H1 (cell line): ENCODE data around the gene RBM24. TPM values are rescaled to one million over a fixed set of nuclear protein-coding genes. Genes with fewer than 3 reads are reported as not detected.

Experiments used
- CTCF ChIA-PET: fragments of 300-600 bp; sonication (Branson Sonifier 250); formaldehyde crosslinking; loops from one replicate; lab custom pipeline; 2021; ENCODE audit not compliant: partially characterized antibody; lab: Charles Lee
- POLR2A ChIA-PET: fragments of 300-600 bp; sonication (Branson Sonifier 250); formaldehyde crosslinking; loops from one replicate; lab custom pipeline; 2021; ENCODE audit warnings: inconsistent platforms; ENCODE audit not compliant: partially characterized antibody; lab: Charles Lee
- DNase-seq, 2 experiments: peaks; one replicate each; pipeline versions ENCODE4 v3.0.0 to v3.0.0-alpha.2; 2010 to 2022; ENCODE audit warnings: low spot score in 2 of 2, low read depth in 1 of 2, mixed read lengths in 1 of 2
- FAIRE-seq: peaks from 2 replicates; lab custom pipeline; 2011; peaks lifted over from hg19 to GRCh38; lab: Jason Lieb, UNC
- H2AFZ ChIP-seq: 2 replicates; pipeline ENCODE4 v1.8.1; 2012; ENCODE audit warnings: low read length, inconsistent platforms
- H2AK5ac ChIP-seq: 2 replicates; pipeline ENCODE4 v1.6.1; 2013; ENCODE audit warnings: low read depth, low read length
- H2BK120ac ChIP-seq: replicated peaks from 2 replicates; pipeline ENCODE3; 2013; ENCODE audit warnings: low read depth, low read length, inconsistent platforms
- H2BK12ac ChIP-seq: 2 replicates; pipeline ENCODE4 v1.6.1; 2013; ENCODE audit warnings: low read depth, low read length
- H2BK15ac ChIP-seq: 2 replicates; pipeline ENCODE4 v1.6.1; 2013; ENCODE audit warnings: low read length
- H2BK20ac ChIP-seq: 2 replicates; pipeline ENCODE4 v1.6.1; 2013; ENCODE audit warnings: low read length
- H2BK5ac ChIP-seq: 2 replicates; pipeline ENCODE4 v1.6.1; 2013; ENCODE audit warnings: low read depth, low read length
- H3K14ac ChIP-seq: 2 replicates; pipeline ENCODE4 v1.6.1; 2013; ENCODE audit warnings: inconsistent platforms; ENCODE audit not compliant: insufficient read length
- H3K18ac ChIP-seq: 2 replicates; pipeline ENCODE4 v1.6.1; 2013; ENCODE audit warnings: low read length; ENCODE audit errors: extremely low read depth
- H3K23ac ChIP-seq: 2 replicates; pipeline ENCODE4 v1.6.1; 2013; ENCODE audit warnings: inconsistent platforms; ENCODE audit not compliant: insufficient read length
- H3K23me2 ChIP-seq: 2 replicates; pipeline ENCODE4 v1.6.1; 2013; ENCODE audit warnings: low read depth, low read length
- H3K27ac ChIP-seq: 2 replicates; pipeline ENCODE4 v1.6.1; 2011; ENCODE audit warnings: low read depth, low read length, inconsistent platforms
- H3K27me3 ChIP-seq, 4 experiments: replicated peaks in 1 of 4; 1 replicate in 1 of 4; 2 replicates in 3 of 4; pipeline versions ENCODE4 v1.6.1 to v1.8.1; 2011 to 2013; ENCODE audit warnings: low read length in 3 of 4, mild to moderate bottlenecking in 3 of 4, inconsistent platforms in 2 of 4, mixed read lengths in 2 of 4, moderate library complexity in 1 of 4; ENCODE audit not compliant: control insufficient read depth in 3 of 4, insufficient read depth in 3 of 4; ENCODE audit errors: extremely low read depth in 1 of 4
- H3K36me3 ChIP-seq, 4 experiments: 2 replicates each; pipeline versions ENCODE4 v1.6.1 to v1.8.1; 2011 to 2013; ENCODE audit warnings: mild to moderate bottlenecking in 4 of 4, low read length in 3 of 4, moderate library complexity in 2 of 4, control low read depth in 1 of 4, inconsistent platforms in 1 of 4; ENCODE audit not compliant: insufficient read depth in 4 of 4, control insufficient read depth in 2 of 4
- H3K4ac ChIP-seq: replicated peaks from 2 replicates; pipeline ENCODE3; 2013; ENCODE audit warnings: low read length, low read depth, mixed read lengths, inconsistent platforms; ENCODE audit not compliant: insufficient read length
- H3K4me1 ChIP-seq, 4 experiments: replicated peaks in 1 of 4; 1 replicate in 1 of 4; 2 replicates in 3 of 4; pipeline versions ENCODE4 v1.6.1 to v1.8.1; 2011 to 2013; ENCODE audit warnings: low read length in 3 of 4, inconsistent platforms in 2 of 4, mixed read lengths in 1 of 4; ENCODE audit not compliant: insufficient read depth in 4 of 4, control insufficient read depth in 3 of 4
- H3K4me2 ChIP-seq, 2 experiments: 2 replicates each; pipeline versions ENCODE4 v1.6.1 to v1.8.1; 2011 to 2013; ENCODE audit warnings: low read depth in 2 of 2, low read length in 2 of 2, control low read depth in 1 of 2, inconsistent platforms in 1 of 2, mild to moderate bottlenecking in 1 of 2; ENCODE audit not compliant: insufficient read depth in 1 of 2
- H3K4me3 ChIP-seq, 4 experiments: fragments of 200-600, 300-600 bp in 1 of 4; sonication (generic), shearing (Covaris generic), sonication (Bioruptor Twin) in 1 of 4; 2 replicates each; pipeline versions ENCODE4 v1.5.1 to v1.8.1; 2011 to 2016; ENCODE audit warnings: low read length in 4 of 4, low read depth in 3 of 4, control low read depth in 2 of 4, inconsistent platforms in 2 of 4, mild to moderate bottlenecking in 2 of 4, mixed read lengths in 1 of 4, moderate library complexity in 1 of 4; ENCODE audit not compliant: insufficient read depth in 2 of 4; ENCODE audit errors: extremely low read depth in 1 of 4
- H3K56ac ChIP-seq: replicated peaks from 2 replicates; pipeline ENCODE3; 2013; ENCODE audit warnings: low read depth, mild to moderate bottlenecking, mixed read lengths, low read length, inconsistent platforms; ENCODE audit not compliant: insufficient read length
- H3K79me1 ChIP-seq: 2 replicates; pipeline ENCODE4 v1.6.1; 2013; ENCODE audit warnings: low read depth, low read length, control low read depth
- H3K79me2 ChIP-seq, 2 experiments: 2 replicates each; pipeline versions ENCODE4 v1.6.1 to v1.8.1; 2012 to 2013; ENCODE audit warnings: low read length in 2 of 2, mild to moderate bottlenecking in 2 of 2, inconsistent platforms in 1 of 2; ENCODE audit not compliant: insufficient read depth in 2 of 2, control insufficient read depth in 1 of 2
- H3K9ac ChIP-seq, 4 experiments: replicated peaks in 1 of 4; 1 replicate in 1 of 4; 2 replicates in 3 of 4; pipeline versions ENCODE4 v1.6.1 to v1.8.1; 2011 to 2013; ENCODE audit warnings: low read depth in 3 of 4, low read length in 3 of 4, control low read depth in 2 of 4, mild to moderate bottlenecking in 2 of 4, moderate library complexity in 2 of 4, inconsistent platforms in 1 of 4; ENCODE audit errors: extremely low read depth in 1 of 4
- H3K9me3 ChIP-seq, 2 experiments: 2 replicates each; pipeline versions ENCODE4 v1.6.1 to v1.8.1; 2012 to 2013; ENCODE audit warnings: mild to moderate bottlenecking in 2 of 2, moderate library complexity in 2 of 2, control low read depth in 1 of 2, inconsistent platforms in 1 of 2, low read depth in 1 of 2, low read length in 1 of 2, mixed read lengths in 1 of 2; ENCODE audit not compliant: insufficient read depth in 2 of 2
- H4K20me1 ChIP-seq, 2 experiments: replicated peaks in 1 of 2; 2 replicates each; pipeline versions ENCODE3 to v1.8.1; 2011 to 2013; ENCODE audit warnings: inconsistent platforms in 2 of 2, low read length in 2 of 2, mild to moderate bottlenecking in 1 of 2; ENCODE audit not compliant: insufficient read depth in 2 of 2, control insufficient read depth in 1 of 2
- H4K5ac ChIP-seq: 2 replicates; pipeline ENCODE4 v1.6.1; 2013; ENCODE audit warnings: low read length, low read depth, mixed read lengths, inconsistent platforms; ENCODE audit not compliant: insufficient read length
- H4K8ac ChIP-seq: 2 replicates; pipeline ENCODE4 v1.8.0; 2013; ENCODE audit warnings: mild to moderate bottlenecking, moderate library complexity, low read length, inconsistent platforms; ENCODE audit not compliant: insufficient read depth; ENCODE audit errors: extremely low read depth
- H4K91ac ChIP-seq: replicated peaks from 2 replicates; pipeline ENCODE3; 2013; ENCODE audit warnings: low read length, mixed read lengths, inconsistent platforms; ENCODE audit not compliant: insufficient read length
- ASH2L ChIP-seq: fragments of 200-600, 300-600 bp; sonication (generic); IDR thresholded peaks from one replicate; pipeline ENCODE4 v1.7.1; 2017; ENCODE audit warnings: low read length
- MAFK ChIP-seq: IDR thresholded peaks from 2 replicates; pipeline ENCODE4 v1.6.1; 2012; ENCODE audit warnings: low read depth, mild to moderate bottlenecking, improper control_type of control experiment, low read length
- RBBP5 ChIP-seq: IDR thresholded peaks from 2 replicates; pipeline ENCODE4 v1.7.1; 2012; ENCODE audit warnings: low read depth, mild to moderate bottlenecking, inconsistent platforms, low read length, moderate library complexity, borderline replicate concordance
- WGBS, 2 experiments: shearing (Covaris generic) in 1 of 2; methylation state at CpG; one replicate each; pipeline versions ENCODE4 v1.1.6 to v1.1.7; 2013 to 2015; ENCODE audit warnings: low lambda C conversion rate in 2 of 2, mixed read lengths in 2 of 2, inconsistent platforms in 1 of 2, low coverage in 1 of 2, missing lambda C conversion rate in 1 of 2; ENCODE audit not compliant: insufficient replicate concordance in 2 of 2, insufficient coverage in 1 of 2, insufficient read length in 1 of 2; ENCODE audit errors: extremely low coverage in 1 of 2, missing lambda C conversion rate in 1 of 2; 5-methylcytosine and 5-hydroxymethylcytosine counted together
- polyA plus RNA-seq, 7 experiments: library from polyadenylated mRNA; depleted of rRNA in 3 of 7; stranded (reverse) in 5 of 7; unstranded in 2 of 7; fragments of >200 nt in 5 of 7; fragments of 200-250 nt in 2 of 7; gene quantifications; 1 replicate in 5 of 7; 2 replicates in 1 of 7; 4 replicates in 1 of 7; pipeline versions ENCODE4 v1.2.1 to v1.2.3, GENCODE V29; 2011 to 2013; ENCODE audit warnings: missing spikeins in 2 of 7, mixed read lengths in 2 of 7
- total RNA-seq: library from RNA; stranded (reverse); fragmentation: NEBNext Ultra II Directional; extraction: Animal tissue kit (Norgen Biotek cat#: 25700); gene quantifications from 2 replicates; pipeline ENCODE4 v1.2.1, GENCODE V29; 2021

Gene RBM24
- total and polyA plus RNA-seq, 2 of the 8 experiments (the other 6 are each of a cell fraction or from before 2014, with no cell fraction given) = 0.52 to 2.6 TPM

GRCh38 chr6:17283074-17283473 is 1.9 kb downstream of the RBM24 start:
- no peak overlapping the region for H3K18ac ChIP-seq
- no peaks in the 10 kb centered on the region for H3K79me2 ChIP-seq
- FAIRE-seq (no peak), DNase-seq (no peak)
- H3K27me3 ChIP-seq = peaks cover 22 to 47% (median 41%) of the 10 kb centered on the region in 4 experiments
- H4K91ac ChIP-seq = no peak overlapping the region
- ChIA-PET CTCF (no interaction called here), POLR2A (no interaction called here)
- peaks cover 0 to 4% (median under 1%) of the 10 kb centered on the region in 4 experiments; a peak in 4 of 7 replicates for H3K4me1 ChIP-seq
- no peak overlapping the region for H2BK20ac ChIP-seq
- 91% methylated on average over 4 of the region's 4 CpGs; no CpG with 5 or more reads in 1 of the 2 experiments for WGBS, 2 experiments
- no peak overlapping the region for H3K56ac ChIP-seq
- H2BK15ac ChIP-seq = no peak overlapping the region
- H2BK120ac ChIP-seq = no peak overlapping the region
- no peak overlapping the region for H2BK12ac ChIP-seq
- H3K14ac ChIP-seq = no peak overlapping the region
- H3K4ac ChIP-seq = no peak overlapping the region
- no peaks in the 10 kb centered on the region for H3K9me3 ChIP-seq
- no peak overlapping the region for H3K9ac ChIP-seq
- H3K23ac ChIP-seq = no peak overlapping the region
- peaks cover 8% of the 10 kb centered on the region; the same call in 1 of the 2 replicates for H3K23me2 ChIP-seq
- H3K27ac ChIP-seq = no peak overlapping the region
- H4K20me1 ChIP-seq = peaks cover 0 to 4% of the 10 kb centered on the region in 2 experiments
- H2AK5ac ChIP-seq = no peak overlapping the region
- no peak overlapping the region for H2AFZ ChIP-seq
- no peak overlapping the region for H2BK5ac ChIP-seq
- H4K5ac ChIP-seq = no peak overlapping the region
- H4K8ac ChIP-seq = no peak overlapping the region
- no peaks in the 10 kb centered on the region for H3K79me1 ChIP-seq
- H3K4me3 ChIP-seq = no peak overlapping the region
- H3K36me3 ChIP-seq = no peaks in the 10 kb centered on the region
- no peak overlapping the region for H3K4me2 ChIP-seq
- no peak for TF ChIP-seq ASH2L
- TF ChIP-seq RBBP5 = no peak
- TF ChIP-seq MAFK = no peak
